Body of pancreas (tissue), 4 donors: Measurements from ENCODE around the gene CCDC160. TPM values are rescaled to one million over a fixed set of nuclear protein-coding genes. Genes with fewer than 3 reads are reported as not detected.
"Not testable (repeated sequence)": the region's sequence is repeated elsewhere in the genome, so short reads cannot be mapped to it uniquely, and the experiment has no call there.

Source experiments
- ATAC-seq: fragments of 150-250 bp; one replicate; pipeline ENCODE4 v1.9.1; 2016
- DNase-seq, 4 donors: peaks; one replicate each; pipeline ENCODE4 v3.0.0-alpha.2; 2019
- H3K27ac ChIP-seq, 4 donors: fragments of 200-600 bp; sonication (generic); 1 replicate in 3 of 4; 2 replicates in 1 of 4; pipeline versions ENCODE4 v1.5.1 to v1.6.1; 2016 to 2019; ENCODE audit warnings: mild to moderate bottlenecking in 1 of 4, mixed read lengths in 1 of 4, moderate library complexity in 1 of 4
- H3K27me3 ChIP-seq, 2 donors: fragments of 200-600 bp; sonication (generic); one replicate each; pipeline ENCODE4 v1.6.0; 2016; ENCODE audit warnings: mild to moderate bottlenecking in 1 of 2
- H3K36me3 ChIP-seq, 2 donors: fragments of 200-600 bp; sonication (generic); replicated peaks in 1 of 2; 2 replicates each; pipeline ENCODE4 v1.5.1; 2016; ENCODE audit warnings: low read depth in 2 of 2; ENCODE audit not compliant: insufficient read depth in 1 of 2
- H3K4me1 ChIP-seq: fragments of 200-600 bp; sonication (generic); one replicate; pipeline ENCODE4 v1.6.0; 2016
- H3K4me3 ChIP-seq, 2 donors: fragments of 200-600 bp; sonication (generic); 1 replicate in 1 of 2; 2 replicates in 1 of 2; pipeline ENCODE4 v1.5.1; 2016 to 2019
- H3K9me3 ChIP-seq, 3 donors: fragments of 200-600 bp; sonication (generic); 1 replicate in 2 of 3; 2 replicates in 1 of 3; pipeline ENCODE4 v1.5.1; 2016
- CTCF ChIP-seq, 7 experiments: fragments of 450-650 bp in 4 of 7; fragments of 200-600 bp in 3 of 7; sonication (generic) in 3 of 7; IDR thresholded peaks; one replicate each; pipeline ENCODE4 v1.5.1; 2016 to 2019; ENCODE audit warnings: antibody characterized with exemption in 7 of 7
- POLR2A ChIP-seq, 3 donors: fragments of 450-650 bp; IDR thresholded peaks; one replicate each; pipeline ENCODE4 v1.6.1; 2016; ENCODE audit warnings: antibody characterized with exemption in 3 of 3, mild to moderate bottlenecking in 2 of 3
- WGBS, 2 donors: methylation state at CpG; one replicate each; pipeline ENCODE4 v1.1.5; 2017; 5-methylcytosine and 5-hydroxymethylcytosine counted together
- intact Hi-C: fragments of 100-400 bp; cut with DNase I; formaldehyde crosslinking; loops from one replicate; pipeline ENCODE4 v1.15.1; 2023
- total RNA-seq, 2 donors: library from RNA; depleted of rRNA; stranded (reverse); fragments of >200 nt; gene quantifications; one replicate each; pipeline ENCODE4 v1.1.0, GENCODE V29; 2016

CCDC160 gene
- total RNA-seq, 2 donors from 2014 or later, result not detected

GRCh38 chrX:134258202-134258601 lies 21.2 kb downstream of the CCDC160 start:
- intact Hi-C loops, result no loop called here
- Histone ChIP-seq H3K27me3 (no peaks in the 10 kb centered on the region), H3K4me1 (no peaks in the 10 kb centered on the region), H3K36me3 (no peaks in the 10 kb centered on the region), H3K9me3 (no peaks in the 10 kb centered on the region), H3K4me3 (no peak overlapping the region), H3K27ac (no peak overlapping the region)
- 81 to 93% methylated on average over 2 of the region's 2 CpGs for WGBS, 2 donors
- TF ChIP-seq CTCF (IDR thresholded peaks at IDR 0.05) (no peak), POLR2A (IDR thresholded peaks at IDR 0.05) (no peak)
- no peak for DNase-seq
- no peak for ATAC-seq

DNA sequence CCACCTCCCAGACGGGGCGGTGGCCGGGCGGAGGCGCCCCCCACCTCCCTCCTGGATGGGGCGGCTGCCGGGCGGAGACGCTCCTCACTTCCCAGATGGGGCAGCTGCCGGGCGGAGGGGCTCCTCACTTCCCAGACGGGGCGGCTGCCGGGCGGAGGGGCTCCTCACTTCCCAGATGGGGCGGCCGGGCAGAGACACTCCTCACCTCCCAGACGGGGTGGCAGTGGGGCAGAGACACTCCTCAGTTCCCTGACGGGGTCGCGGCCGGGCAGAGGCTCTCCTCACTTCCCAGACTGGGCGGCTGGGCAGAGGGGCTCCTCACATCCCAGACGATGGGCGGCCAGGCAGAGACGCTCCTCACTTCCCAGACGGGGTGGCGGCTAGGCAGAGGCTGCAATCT lies 49.0 kb downstream of the CCDC160 start:
- ATAC-seq, H3K27ac ChIP-seq, H3K9me3 ChIP-seq, intact Hi-C loops, DNase-seq, H3K4me3 ChIP-seq, H3K4me1 ChIP-seq, H3K36me3 ChIP-seq, H3K27me3 ChIP-seq: not testable (repeated sequence)
- 81% methylated on average over 12 of the region's 28 CpGs; no CpG with 5 or more reads in 1 of the 2 donors for WGBS, 2 donors

DNA sequence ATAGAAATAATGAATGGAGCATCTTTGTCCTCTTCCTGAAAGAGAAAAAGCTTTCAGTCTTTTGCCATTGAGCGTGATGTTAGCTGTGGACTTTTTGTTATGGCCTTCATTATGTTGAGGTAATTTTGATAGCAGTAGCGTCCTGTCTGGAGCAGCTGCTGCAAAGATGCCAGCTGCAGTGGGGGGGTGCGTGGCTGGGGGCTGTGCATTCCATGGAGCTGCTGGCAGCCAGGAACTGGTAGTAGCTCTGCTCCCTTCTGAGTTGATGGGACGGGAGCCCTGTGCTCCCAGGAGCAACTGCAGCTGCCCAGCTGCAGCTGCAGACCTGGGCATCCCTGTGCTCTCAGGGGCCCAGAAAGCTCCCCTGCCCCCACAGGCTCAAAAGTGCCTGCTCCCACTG lies 50.4 kb downstream of the CCDC160 start:
- no peak for ATAC-seq
- no peak overlapping the region for H3K27ac ChIP-seq
- DNase-seq, result no peak
- H3K27me3 ChIP-seq, result no peaks in the 10 kb centered on the region
- H3K4me1 ChIP-seq, result no peaks in the 10 kb centered on the region
- no peaks in the 10 kb centered on the region for H3K9me3 ChIP-seq
- no peak overlapping the region for H3K4me3 ChIP-seq
- TF ChIP-seq CTCF (IDR thresholded peaks at IDR 0.05) (no peak), POLR2A (IDR thresholded peaks at IDR 0.05) (no peak)
- H3K36me3 ChIP-seq, result no peaks in the 10 kb centered on the region
- intact Hi-C loops, result no loop called here
- WGBS, 2 donors, result 49 to 53% methylated on average over 3 of the region's 4 CpGs

- intact Hi-C loops, result no loop called here
Observed at GRCh38 chrX:134294548-134294947, 57.6 kb downstream of the CCDC160 start.

More at GRCh38 chrX:134294548-134294947, 57.6 kb downstream of the CCDC160 start:
- Histone ChIP-seq H3K27me3 (no peaks in the 10 kb centered on the region), H3K4me1 (no peaks in the 10 kb centered on the region), H3K9me3 (no peaks in the 10 kb centered on the region), H3K27ac (no peak overlapping the region), H3K36me3 (no peaks in the 10 kb centered on the region), H3K4me3 (no peak overlapping the region)
- TF ChIP-seq POLR2A (IDR thresholded peaks at IDR 0.05) (no peak), CTCF (IDR thresholded peaks at IDR 0.05) (peak in 2 of 7 experiments; percentile 6 to 10)
- no peak for ATAC-seq
- DNase-seq, result no peak

Other genes with a start within 250 kb of the CCDC160 start
- gene PHF6, start 136.1 kb downstream of the CCDC160 start, total RNA-seq, result 10 to 100 TPM in 1 of 2 donors, 1 to 10 TPM in 1; 8.0 to 10.5 TPM
- gene HPRT1, start 223.0 kb downstream of the CCDC160 start, total RNA-seq, result 10 to 100 TPM; 15.8 to 18.7 TPM